ENCODE data around the gene CARS1.
A peak's percentile ranks its signal among the peaks of the same experiment; 100 is the strongest.

Gene CARS1

DNA sequence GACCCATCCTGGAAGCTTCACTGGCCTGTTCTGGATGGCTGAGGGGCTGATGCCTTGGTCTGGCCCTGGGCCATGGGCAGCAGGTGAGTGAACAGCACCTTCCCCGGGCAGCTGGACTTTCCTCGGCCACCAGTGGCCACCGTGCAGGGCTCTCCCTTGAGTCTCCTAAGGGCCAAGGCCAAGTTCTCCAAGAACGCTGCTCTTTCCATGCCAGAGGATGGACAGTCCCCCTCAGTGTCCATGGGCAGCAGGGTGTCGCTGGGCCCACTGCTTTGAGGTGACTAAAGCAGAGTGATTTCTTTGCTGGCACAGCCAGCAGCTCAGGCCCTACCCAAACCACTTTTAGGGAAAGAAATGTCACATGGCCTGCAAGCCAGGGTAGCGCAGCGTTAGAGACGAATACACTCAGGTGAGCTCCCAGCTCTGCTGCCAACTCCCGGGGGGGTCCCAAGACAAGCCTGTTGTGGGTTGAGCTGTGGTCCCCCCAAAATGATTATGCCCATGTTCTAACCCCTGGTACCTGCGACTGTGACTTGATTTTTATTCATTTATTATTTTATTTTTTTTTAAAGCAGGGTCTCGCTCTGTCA lies 3.3 kb upstream of the CARS1 start:
- Histone ChIP-seq H3K4me1 (peaks cover 17% of the 10 kb centered on the region), H3K9me3 (peaks cover 15% of the 10 kb centered on the region), H3K4me3 (no peak overlapping the region), H3K4me2 (no peak overlapping the region), H3K27me3 (no peaks in the 10 kb centered on the region), H3K27ac (no peak overlapping the region), H3K36me3 (no peaks in the 10 kb centered on the region), H3K9ac (no peak overlapping the region), H4K20me1 (peaks cover 13% of the 10 kb centered on the region)
- TF ChIP-seq Cebpa-rat (IDR thresholded peaks at IDR 0.05), result no peak

- Histone ChIP-seq H3K9ac (no peak overlapping the region), H3K4me3 (no peak overlapping the region), H3K27me3 (no peaks in the 10 kb centered on the region), H4K20me1 (peaks cover 28% of the 10 kb centered on the region), H3K27ac (no peak overlapping the region), H3K4me2 (no peak overlapping the region), H3K9me3 (no peaks in the 10 kb centered on the region), H3K36me3 (peaks cover 10% of the 10 kb centered on the region), H3K4me1 (peaks cover 32% of the 10 kb centered on the region)
- no peak for TF ChIP-seq Cebpa-rat (IDR thresholded peaks at IDR 0.05)
Observed at GRCh38 chr11:3058753-3059664, 1.8 kb upstream of the CARS1 start.

DNA sequence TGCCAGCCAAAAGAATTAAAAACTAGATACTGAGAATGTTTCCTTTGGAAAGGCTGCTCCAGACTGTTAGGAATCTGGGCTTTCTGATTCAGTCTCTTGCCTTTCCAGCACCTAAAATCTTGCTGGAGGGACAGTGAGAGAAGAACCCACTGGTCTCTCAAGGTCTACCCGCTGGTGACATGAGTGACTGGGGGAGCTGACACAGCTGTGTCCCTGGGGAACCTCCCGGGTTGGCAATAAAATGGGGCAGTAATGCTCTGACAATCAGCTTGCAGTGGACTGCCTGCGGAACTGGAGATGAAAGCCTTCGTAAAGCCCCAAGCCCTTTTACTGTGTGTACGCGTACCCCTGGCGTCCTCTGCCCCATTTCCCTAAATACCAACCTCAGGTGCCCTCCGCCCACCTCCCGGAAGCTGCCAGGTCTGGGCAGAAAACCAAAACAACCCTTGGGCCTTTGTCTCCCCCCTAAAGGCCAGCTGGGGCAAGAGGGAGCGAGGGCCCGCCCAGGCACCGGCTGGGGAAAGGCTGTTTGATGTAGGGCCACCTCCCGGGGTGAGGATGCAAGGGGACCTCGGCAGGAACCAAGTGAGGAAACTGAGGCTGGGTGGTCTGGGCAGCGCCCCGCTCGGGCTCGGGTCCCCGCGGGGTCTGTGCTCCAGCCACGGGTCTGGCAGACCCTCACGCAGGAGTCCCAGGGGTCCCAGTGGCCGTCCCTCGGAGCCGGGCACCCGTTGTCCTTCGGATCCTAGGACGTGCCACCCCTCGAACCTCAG lies 741 bp downstream of the CARS1 start:
- peaks cover 57% of the 10 kb centered on the region for H3K4me1 ChIP-seq
- TF ChIP-seq Cebpa-rat (IDR thresholded peaks at IDR 0.05), result no peak
- H3K36me3 ChIP-seq, result peaks cover 17% of the 10 kb centered on the region
- H3K4me3 ChIP-seq, result peak overlapping the region; percentile 98
- H4K20me1 ChIP-seq, result peaks cover 53% of the 10 kb centered on the region
- peak overlapping the region; percentile 96 for H3K27ac ChIP-seq
- H3K9me3 ChIP-seq, result no peaks in the 10 kb centered on the region
- no peaks in the 10 kb centered on the region for H3K27me3 ChIP-seq
- H3K9ac ChIP-seq, result peak overlapping the region; percentile 96
- H3K4me2 ChIP-seq, result peak overlapping the region; percentile 96

GRCh38 chr11:3055891-3056290 lies 1.3 kb downstream of the CARS1 start:
- H3K4me3 ChIP-seq, result peak overlapping the region; percentile 98
- no peaks in the 10 kb centered on the region for H3K9me3 ChIP-seq
- H3K27me3 ChIP-seq, result no peaks in the 10 kb centered on the region
- peaks cover 63% of the 10 kb centered on the region for H3K4me1 ChIP-seq
- peak overlapping the region; percentile 96; the same call in 1 of the 2 replicates for H3K27ac ChIP-seq
- peaks cover 17% of the 10 kb centered on the region for H3K36me3 ChIP-seq
- no peak for TF ChIP-seq Cebpa-rat (IDR thresholded peaks at IDR 0.05)
- peak overlapping the region; percentile 96 for H3K9ac ChIP-seq
- peaks cover 59% of the 10 kb centered on the region for H4K20me1 ChIP-seq
- H3K4me2 ChIP-seq, result peak overlapping the region; percentile 96

GRCh38 chr11:3052567-3052966 lies 4.7 kb downstream of the CARS1 start:
- H3K36me3 ChIP-seq, result peaks cover 27% of the 10 kb centered on the region
- peak overlapping the region; percentile 49; the same call in 1 of the 2 replicates for H3K4me3 ChIP-seq
- H3K27ac ChIP-seq, result no peak overlapping the region; the same call in 1 of the 2 replicates
- TF ChIP-seq Cebpa-rat (IDR thresholded peaks at IDR 0.05), result no peak
- peak overlapping the region; percentile 62; the same call in 1 of the 2 replicates for H3K9ac ChIP-seq
- H3K27me3 ChIP-seq, result no peaks in the 10 kb centered on the region
- peak overlapping the region; percentile 91 for H3K4me2 ChIP-seq
- H3K9me3 ChIP-seq, result no peaks in the 10 kb centered on the region
- H4K20me1 ChIP-seq, result peaks cover 92% of the 10 kb centered on the region
- peaks cover 88% of the 10 kb centered on the region for H3K4me1 ChIP-seq

DNA sequence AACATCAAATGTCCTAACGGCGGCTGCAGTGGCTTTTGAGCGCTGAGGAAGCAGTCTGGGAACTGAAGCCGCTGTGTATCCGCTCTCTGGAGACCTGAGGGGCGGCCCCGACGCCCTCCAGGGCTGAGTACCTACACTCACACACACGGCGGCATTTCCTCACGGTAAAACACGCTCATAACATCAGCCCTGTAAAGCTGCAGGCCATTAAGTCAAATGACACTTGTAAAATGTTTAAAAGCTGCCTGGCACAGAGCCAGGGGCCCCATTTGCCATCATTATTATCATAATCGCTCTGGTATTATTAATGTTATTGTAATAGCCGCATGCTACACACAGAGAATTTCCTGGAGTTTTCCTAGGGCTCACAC lies 5.1 kb downstream of the CARS1 start:
- Histone ChIP-seq H3K27me3 (no peaks in the 10 kb centered on the region), H3K9ac (peak overlapping the region; percentile 62; the same call in 1 of the 2 replicates), H3K9me3 (no peaks in the 10 kb centered on the region), H3K4me3 (peak overlapping the region; percentile 49), H3K4me2 (peak overlapping the region; percentile 91), H3K36me3 (peaks cover 32% of the 10 kb centered on the region), H3K27ac (peak overlapping the region; percentile 84), H3K4me1 (peaks cover 91% of the 10 kb centered on the region), H4K20me1 (peaks cover 97% of the 10 kb centered on the region)
- TF ChIP-seq Cebpa-rat (IDR thresholded peaks at IDR 0.05), result no peak

- Histone ChIP-seq H3K9me3 (no peaks in the 10 kb centered on the region), H3K4me1 (peaks cover 92% of the 10 kb centered on the region), H3K36me3 (peaks cover 35% of the 10 kb centered on the region), H4K20me1 (peaks cover 100% of the 10 kb centered on the region), H3K4me3 (peak overlapping the region; percentile 49), H3K4me2 (peak overlapping the region; percentile 91), H3K27ac (peak overlapping the region; percentile 84), H3K9ac (peak overlapping the region; percentile 62), H3K27me3 (no peaks in the 10 kb centered on the region)
- TF ChIP-seq Cebpa-rat (IDR thresholded peaks at IDR 0.05), result no peak
Observed at GRCh38 chr11:3051196-3052108, 5.8 kb downstream of the CARS1 start.

- H3K4me2 ChIP-seq, result peak overlapping the region; percentile 91
- H3K4me3 ChIP-seq, result peak overlapping the region; percentile 49
- peaks cover 83% of the 10 kb centered on the region for H3K4me1 ChIP-seq
- TF ChIP-seq Cebpa-rat (IDR thresholded peaks at IDR 0.05), result no peak
- peaks cover 100% of the 10 kb centered on the region for H4K20me1 ChIP-seq
- no peaks in the 10 kb centered on the region for H3K9me3 ChIP-seq
- H3K27ac ChIP-seq, result peak overlapping the region; percentile 84
- H3K27me3 ChIP-seq, result no peaks in the 10 kb centered on the region
- peaks cover 44% of the 10 kb centered on the region for H3K36me3 ChIP-seq
- H3K9ac ChIP-seq, result peak overlapping the region; percentile 62
Observed at GRCh38 chr11:3050386-3051195, 6.6 kb downstream of the CARS1 start.

All from BLaER1 (cell line).